ENCODE data around the gene CST7.
"Not testable (repeated sequence)": the region's sequence is repeated elsewhere in the genome, so short reads cannot be mapped to it uniquely, and the experiment has no call there.

CST7 gene

GRCh38 chr20:24929867-24930723, 19.0 kb upstream of the CST7 start:
- DNase-seq, result peak; percentile 95

DNA sequence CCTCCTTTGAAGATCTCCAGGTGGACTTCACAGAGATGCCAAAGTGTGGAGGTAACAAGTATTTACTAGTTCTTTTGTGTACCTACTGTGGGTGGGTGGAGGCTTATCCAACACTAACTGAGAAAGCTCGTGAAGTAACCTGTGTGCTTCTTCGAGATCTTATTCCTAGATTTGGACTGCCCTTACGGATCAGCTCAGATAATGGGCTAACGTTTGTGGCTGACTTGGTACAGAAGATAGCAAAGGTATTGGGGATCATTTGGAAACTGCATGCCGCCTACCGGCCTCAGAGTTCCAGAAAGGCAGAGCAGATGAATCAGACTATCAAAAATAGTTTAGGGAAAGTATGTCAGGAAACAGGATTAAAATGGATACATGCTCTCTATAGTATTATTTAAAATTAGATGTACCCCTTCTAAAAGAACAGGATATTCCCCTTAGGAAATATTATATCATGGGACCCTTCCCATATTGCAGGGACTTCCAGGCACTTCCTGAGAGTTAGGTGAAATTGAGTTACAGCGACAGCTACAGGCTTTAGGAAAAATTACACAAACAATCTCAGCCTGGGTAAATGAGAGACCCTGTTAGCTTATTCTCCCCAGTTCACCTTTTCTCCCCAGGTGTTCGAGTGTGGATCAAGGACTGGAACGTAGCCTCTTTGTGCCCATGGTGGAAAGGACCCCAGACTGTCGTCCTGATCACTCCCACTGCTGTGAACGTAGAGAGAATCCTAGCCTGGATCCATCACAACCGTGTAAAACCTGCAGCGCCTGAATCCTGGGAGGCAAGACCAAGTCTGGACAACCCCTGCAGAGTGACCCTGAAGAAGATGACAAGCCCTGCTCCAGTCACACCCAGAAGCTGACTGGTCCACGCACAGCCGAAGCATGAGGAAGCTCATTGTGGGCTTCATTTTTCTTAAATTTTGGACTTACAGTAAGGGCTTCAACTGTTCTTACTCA, 18.1 kb upstream of the CST7 start:
- peak; percentile 27 for DNase-seq

- DNase-seq, result not testable (repeated sequence)
Observed at GRCh38 chr20:24931893-24932292, 17.2 kb upstream of the CST7 start.

- DNase-seq, result no peak
Observed at GRCh38 chr20:24933266-24933908, 15.7 kb upstream of the CST7 start.

GRCh38 chr20:24934101-24934661, 14.9 kb upstream of the CST7 start:
- DNase-seq, result no peak

DNA sequence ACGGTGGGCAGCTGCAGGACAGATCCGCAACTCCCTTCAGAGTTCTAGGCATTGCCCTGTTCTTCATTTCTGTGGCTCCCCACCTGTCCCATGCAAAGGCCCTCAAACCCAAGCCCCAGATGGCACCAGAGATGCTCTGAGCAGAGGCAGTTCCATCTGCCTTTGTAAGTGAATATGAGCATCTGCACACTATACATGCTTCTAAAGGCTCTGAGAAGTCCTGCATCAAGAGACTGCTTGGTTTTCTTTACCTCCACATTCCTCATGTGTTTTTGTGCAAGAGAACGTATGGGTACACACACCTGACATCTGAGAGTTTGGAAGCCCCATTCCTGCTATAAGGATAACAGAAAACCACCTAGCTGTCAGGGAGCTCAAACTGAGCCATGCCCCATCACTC, 14.4 kb upstream of the CST7 start:
- no peak for DNase-seq

- DNase-seq, result no peak
Observed at GRCh38 chr20:24935140-24935539, 13.9 kb upstream of the CST7 start.

- no peak for DNase-seq
Observed at GRCh38 chr20:24935766-24936525, 13.1 kb upstream of the CST7 start.

GRCh38 chr20:24936526-24937407, 12.3 kb upstream of the CST7 start:
- no peak for DNase-seq

DNA sequence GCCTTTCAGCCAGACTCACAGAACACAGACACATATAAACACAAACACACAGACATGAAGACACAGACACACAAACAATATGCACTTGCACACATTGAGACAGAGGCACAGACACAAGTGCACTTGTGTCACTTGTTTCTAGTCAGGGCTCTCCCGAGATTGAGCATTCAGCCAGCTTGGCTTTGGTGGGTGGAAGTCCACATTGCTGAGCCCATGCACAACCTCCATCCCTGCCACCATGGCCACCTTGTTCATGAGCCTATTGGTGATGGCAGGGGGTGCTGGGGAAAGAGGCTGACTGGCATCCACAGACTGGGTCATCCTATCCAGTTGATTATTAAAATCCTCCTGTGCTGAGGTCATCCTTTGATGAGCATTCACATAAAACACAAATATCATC, 11.5 kb upstream of the CST7 start:
- no peak for DNase-seq

DNA sequence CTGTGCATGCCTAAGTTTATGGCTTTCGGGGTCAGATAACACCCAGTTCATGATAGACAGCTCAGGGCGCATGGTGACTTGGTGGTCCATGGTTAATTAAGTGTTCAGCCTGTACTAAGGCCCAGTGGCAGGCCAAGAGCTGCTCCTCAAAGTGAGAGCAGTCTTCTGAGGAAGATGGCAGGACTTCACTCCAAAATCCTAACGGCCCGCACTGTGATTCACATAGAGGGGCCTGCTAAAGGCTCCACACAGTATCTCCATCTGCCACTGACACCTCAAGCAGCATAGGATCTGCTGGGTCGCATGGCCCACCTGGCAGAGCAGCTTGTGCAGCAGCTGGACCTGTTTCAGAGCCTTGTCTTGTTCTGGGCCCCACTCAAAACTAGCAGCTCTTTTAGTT, 10.6 kb upstream of the CST7 start:
- DNase-seq, result no peak

DNA sequence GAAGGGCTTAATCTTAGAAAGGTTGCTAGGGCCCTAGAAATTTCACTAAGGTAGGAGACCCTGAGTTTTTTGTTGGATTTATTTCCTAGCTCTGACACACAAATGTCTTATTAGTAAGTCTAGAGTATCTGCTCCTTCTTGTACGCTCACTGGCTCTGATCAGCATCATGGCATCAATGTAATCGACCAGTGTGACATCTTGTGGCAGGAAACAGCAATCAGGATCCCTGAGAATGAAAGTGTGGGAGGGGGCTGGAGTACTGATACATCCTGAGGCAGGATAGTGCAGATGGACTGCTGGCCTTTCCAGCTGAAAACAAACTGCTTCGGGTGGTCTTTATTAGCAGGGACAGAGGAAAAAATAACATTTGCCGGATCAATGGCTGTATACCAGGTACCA, 10.0 kb upstream of the CST7 start:
- no peak for DNase-seq

DNA sequence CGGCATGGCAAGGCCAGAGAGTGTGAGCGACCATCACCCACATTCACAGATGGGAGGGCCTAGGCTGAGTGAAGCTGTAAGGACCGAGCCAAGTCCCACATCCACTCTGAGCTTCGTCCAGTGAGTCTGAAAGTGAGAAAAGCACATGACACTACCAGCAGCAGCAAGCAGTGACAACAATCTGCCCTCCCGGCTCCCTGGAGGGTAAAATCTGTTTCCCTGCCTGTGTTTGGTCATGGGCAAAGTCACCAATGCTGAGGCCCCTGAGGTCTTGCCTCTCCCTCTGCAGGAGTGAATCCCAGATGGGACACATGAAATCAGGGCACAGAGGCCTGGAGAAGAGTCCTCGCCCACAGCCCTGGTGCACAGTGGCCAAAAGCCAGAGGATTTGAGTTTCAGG, 6.4 kb upstream of the CST7 start:
- DNase-seq, result no peak

- DNase-seq, result no peak
Observed at GRCh38 chr20:24943196-24943595, 5.9 kb upstream of the CST7 start.

GRCh38 chr20:24943731-24944130, 5.3 kb upstream of the CST7 start:
- no peak for DNase-seq

- not testable (repeated sequence) for DNase-seq
Observed at GRCh38 chr20:24946376-24946775, 2.7 kb upstream of the CST7 start.

DNA sequence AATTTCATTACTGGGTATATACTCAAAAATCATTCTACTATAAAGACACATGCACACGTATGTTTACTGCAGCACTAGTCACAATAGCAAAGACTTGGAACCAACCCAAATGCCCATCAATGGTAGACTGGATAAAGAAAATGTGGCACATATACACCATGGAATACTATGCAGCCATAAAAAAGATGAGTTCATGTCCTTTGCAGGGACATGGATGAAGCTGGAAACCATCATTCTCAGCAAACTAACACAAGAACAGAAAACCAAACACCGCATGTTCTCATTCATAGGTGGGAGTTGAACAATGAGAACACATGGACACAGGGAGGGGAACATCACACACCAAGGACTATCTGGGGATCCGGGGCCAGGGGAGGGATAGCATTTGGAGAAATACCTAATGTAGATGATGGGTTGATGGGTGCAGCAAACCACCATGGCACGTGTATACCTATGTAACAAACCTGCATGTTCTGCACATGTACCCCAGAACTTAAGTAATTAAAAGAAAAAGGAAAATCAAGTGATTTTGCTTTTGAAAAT, 602 bp upstream of the CST7 start:
- DNase-seq, result not testable (repeated sequence)

- no peak for DNase-seq
Observed at GRCh38 chr20:24949756-24950127, 673 bp downstream of the CST7 start.

DNA sequence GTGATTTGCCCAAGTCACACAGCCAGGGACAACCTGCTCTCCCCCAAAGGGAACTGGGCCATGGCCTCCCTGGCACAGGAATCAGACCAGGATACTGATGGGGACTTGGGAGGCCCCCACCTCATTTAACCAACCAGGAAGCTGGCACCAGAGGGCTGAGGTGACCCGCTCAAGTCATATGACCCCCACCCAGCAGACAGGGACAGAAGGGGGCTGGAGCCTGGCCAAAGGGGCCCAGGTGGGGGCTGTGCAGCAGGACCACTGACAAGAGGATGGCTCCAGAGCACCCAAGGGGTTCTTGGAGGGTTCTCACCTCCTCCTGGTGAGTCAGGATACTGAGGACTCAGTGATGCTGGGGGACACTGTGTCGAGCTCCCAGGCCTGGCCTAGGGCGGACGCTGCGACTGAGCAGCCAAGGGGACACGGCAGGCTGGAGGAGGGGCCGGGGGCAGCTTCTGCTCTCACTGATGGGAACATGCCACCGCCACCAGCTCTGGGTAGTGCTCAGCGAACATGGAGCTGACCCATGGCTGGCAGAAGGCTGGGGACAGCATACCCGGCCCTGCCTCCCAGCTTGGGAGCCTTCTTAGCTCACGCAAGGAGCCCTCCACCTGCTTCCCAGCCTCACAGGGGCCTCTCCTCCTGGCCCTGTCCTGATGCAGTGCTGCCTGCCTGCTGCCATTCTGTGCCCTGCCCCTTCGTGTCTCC, 1.2 kb downstream of the CST7 start:
- DNase-seq, result no peak

- DNase-seq, result no peak
Observed at GRCh38 chr20:24950836-24951525, 1.9 kb downstream of the CST7 start.

All from DMS79 (cell line).